Measurements from ENCODE around the gene BTK.
"Not testable (repeated sequence)": the region's sequence is repeated elsewhere in the genome, so short reads cannot be mapped to it uniquely, and the experiment has no call there.

Gene BTK

GRCh38 chrX:101348452-101349192 lies 37.4 kb downstream of the BTK start, which contains the start of gene TIMM8A:
Gene TIMM8A, minus strand, starts transcription at chrX:101348742. Its CDS starts 78 bp downstream, at chrX:101348664.
- TF ChIP-seq, protein P1, sequence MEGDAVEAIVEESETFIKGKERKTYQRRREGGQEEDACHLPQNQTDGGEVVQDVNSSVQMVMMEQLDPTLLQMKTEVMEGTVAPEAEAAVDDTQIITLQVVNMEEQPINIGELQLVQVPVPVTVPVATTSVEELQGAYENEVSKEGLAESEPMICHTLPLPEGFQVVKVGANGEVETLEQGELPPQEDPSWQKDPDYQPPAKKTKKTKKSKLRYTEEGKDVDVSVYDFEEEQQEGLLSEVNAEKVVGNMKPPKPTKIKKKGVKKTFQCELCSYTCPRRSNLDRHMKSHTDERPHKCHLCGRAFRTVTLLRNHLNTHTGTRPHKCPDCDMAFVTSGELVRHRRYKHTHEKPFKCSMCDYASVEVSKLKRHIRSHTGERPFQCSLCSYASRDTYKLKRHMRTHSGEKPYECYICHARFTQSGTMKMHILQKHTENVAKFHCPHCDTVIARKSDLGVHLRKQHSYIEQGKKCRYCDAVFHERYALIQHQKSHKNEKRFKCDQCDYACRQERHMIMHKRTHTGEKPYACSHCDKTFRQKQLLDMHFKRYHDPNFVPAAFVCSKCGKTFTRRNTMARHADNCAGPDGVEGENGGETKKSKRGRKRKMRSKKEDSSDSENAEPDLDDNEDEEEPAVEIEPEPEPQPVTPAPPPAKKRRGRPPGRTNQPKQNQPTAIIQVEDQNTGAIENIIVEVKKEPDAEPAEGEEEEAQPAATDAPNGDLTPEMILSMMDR (IDR thresholded peaks at IDR 0.05; ENCODE audit: insufficient read depth, low read depth, low read length, missing control alignments), result no peak
- peak; percentile 86 for DNase-seq (ENCODE audit: low read depth)
- H3K4me3 ChIP-seq (ENCODE audit: low read depth, low read length), result peak within 1 kb of the TSS; percentile 86

GRCh38 chrX:101347859-101348451 lies 38.0 kb downstream of the BTK start:
- TF ChIP-seq, protein P1 (IDR thresholded peaks at IDR 0.05; ENCODE audit: insufficient read depth, low read depth, low read length, missing control alignments), result no peak
- H3K4me3 ChIP-seq (ENCODE audit: low read depth, low read length), result peak overlapping the region; percentile 86
- DNase-seq (ENCODE audit: low read depth), result no peak

DNA sequence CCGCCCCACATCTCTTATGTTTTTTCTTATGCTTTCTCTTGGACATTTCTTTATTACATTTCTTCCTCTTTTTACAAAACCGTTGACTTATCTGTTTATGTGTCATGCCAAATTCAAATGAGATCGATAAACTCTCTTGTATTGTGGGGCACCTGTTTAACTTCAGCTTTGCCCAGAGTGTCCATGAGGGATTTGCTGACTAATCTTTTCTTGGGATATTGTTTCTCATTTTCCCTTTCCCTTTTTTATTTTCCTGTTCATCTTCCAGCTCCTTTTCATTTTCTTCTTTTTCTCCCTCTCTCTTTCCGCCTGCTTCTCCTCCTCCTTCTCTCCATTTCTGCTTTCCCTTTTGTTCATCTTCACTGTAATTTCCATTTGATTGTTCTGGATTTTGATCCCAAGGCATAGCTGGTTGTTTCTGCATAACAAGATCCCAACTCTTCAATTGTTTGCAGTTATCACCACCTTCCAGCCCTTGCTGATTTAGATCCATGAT lies 48.2 kb downstream of the BTK start:
- no peak overlapping the region for H3K4me3 ChIP-seq (ENCODE audit: low read depth, low read length)
- TF ChIP-seq, protein P1 (IDR thresholded peaks at IDR 0.05; ENCODE audit: insufficient read depth, low read depth, low read length, missing control alignments), result no peak
- DNase-seq (ENCODE audit: low read depth), result no peak

DNA sequence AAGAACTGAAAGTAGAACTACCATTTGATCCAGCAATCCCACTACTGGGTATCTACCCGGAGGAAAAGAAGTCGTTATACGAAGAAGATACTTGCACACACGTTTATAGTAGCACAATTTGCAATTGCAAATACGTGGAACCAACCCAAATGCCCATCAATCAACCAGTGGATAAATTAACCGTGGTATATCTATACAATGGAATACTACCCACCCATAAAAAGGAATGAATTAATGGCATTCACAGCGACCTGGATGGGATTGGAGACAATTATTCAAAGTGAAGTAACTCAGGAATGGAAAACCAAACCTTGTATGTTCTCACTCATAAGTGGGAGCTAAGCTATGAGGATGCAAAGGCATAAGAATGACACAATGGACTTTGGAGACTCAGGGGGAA lies 51.7 kb downstream of the BTK start:
- DNase-seq (ENCODE audit: low read depth); H3K4me3 ChIP-seq (ENCODE audit: low read depth, low read length): not testable (repeated sequence)

- H3K4me3 ChIP-seq (ENCODE audit: low read depth, low read length); DNase-seq (ENCODE audit: low read depth): not testable (repeated sequence)
Observed at GRCh38 chrX:101326600-101326999, 59.4 kb downstream of the BTK start.

DNA sequence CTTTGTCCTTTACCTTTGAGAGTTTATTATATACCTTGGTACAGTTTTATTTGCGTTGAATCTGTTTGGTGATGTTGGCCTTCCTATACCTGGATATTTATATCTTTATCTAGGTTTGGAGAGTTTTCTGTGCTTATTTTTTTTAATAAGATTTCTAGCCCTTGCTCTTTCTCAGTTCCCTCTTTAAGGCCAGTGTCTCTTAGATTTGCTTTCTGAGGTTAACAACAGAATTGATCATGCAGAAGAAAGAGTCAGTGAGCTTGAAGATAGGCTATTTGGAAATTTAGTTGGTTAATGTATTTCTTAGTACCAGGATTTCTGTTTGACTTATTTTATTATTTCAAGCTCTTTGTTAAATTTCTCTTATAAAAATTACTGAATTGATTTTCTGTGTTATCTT lies 82.2 kb downstream of the BTK start:
- TF ChIP-seq, protein P1 (IDR thresholded peaks at IDR 0.05; ENCODE audit: insufficient read depth, low read depth, low read length, missing control alignments), result no peak
- H3K4me3 ChIP-seq (ENCODE audit: low read depth, low read length), result no peak overlapping the region
- no peak for DNase-seq (ENCODE audit: low read depth)

All from GM12865 (cell line).